ENCODE results near the gene TIGAR. TPM values are rescaled to one million over a fixed set of nuclear protein-coding genes. Genes with fewer than 3 reads are reported as not detected.

The TIGAR gene
- total RNA-seq, 4 donors from 2014 or later: 2.3 to 5.1 (median 4.7) TPM

- H3K4me3 ChIP-seq (ENCODE audit: low read depth, poor library complexity, severe bottlenecking): no peak overlapping the region
- WGBS, 2 donors: 76 to 82% methylated on average over 1 of the region's 1 CpG
- intact Hi-C loops (cut with DNase I; ENCODE audit: low total_unique reads): no loop called here
- no peak for DNase-seq (ENCODE audit: low spot score in 2 of 2)
- no peak for TF ChIP-seq CTCF (IDR thresholded peaks at IDR 0.05)
- TF ChIP-seq POLR2A (IDR thresholded peaks at IDR 0.05): no peak
Observed at GRCh38 chr12:4378772-4379171, 57.8 kb downstream of the TIGAR start.

GRCh38 chr12:4379405-4379804, 58.4 kb downstream of the TIGAR start, which contains the start of gene FGF23:
Gene FGF23, minus strand, starts transcription at chr12:4379712. Its CDS starts 130 bp downstream, at chr12:4379582.
- intact Hi-C loops (cut with DNase I; ENCODE audit: low total_unique reads): no loop called here
- WGBS, 2 donors: 3 to 5% methylated on average over 6 to 7 of the region's 7 CpGs
- H3K4me3 ChIP-seq (ENCODE audit: low read depth, poor library complexity, severe bottlenecking): no peak within 1 kb of the TSS
- DNase-seq (ENCODE audit: low spot score in 2 of 2): no peak
- no peak for TF ChIP-seq POLR2A (IDR thresholded peaks at IDR 0.05)
- no peak for TF ChIP-seq CTCF (IDR thresholded peaks at IDR 0.05)

GRCh38 chr12:4380332-4380731, 59.3 kb downstream of the TIGAR start:
- no peak for DNase-seq (ENCODE audit: low spot score in 2 of 2)
- no peak for TF ChIP-seq POLR2A (IDR thresholded peaks at IDR 0.05)
- no peak for TF ChIP-seq CTCF (IDR thresholded peaks at IDR 0.05)
- WGBS, 2 donors: 58% methylated on average over 4 of the region's 4 CpGs
- no peak overlapping the region for H3K4me3 ChIP-seq (ENCODE audit: low read depth, poor library complexity, severe bottlenecking)
- intact Hi-C loops (cut with DNase I; ENCODE audit: low total_unique reads): no loop called here

- TF ChIP-seq POLR2A (IDR thresholded peaks at IDR 0.05) (no peak), CTCF (IDR thresholded peaks at IDR 0.05) (no peak)
- intact Hi-C loops (cut with DNase I; ENCODE audit: low total_unique reads): no loop called here
Observed at GRCh38 chr12:4383304-4383865, 62.4 kb downstream of the TIGAR start.

GRCh38 chr12:4386801-4387200, 65.8 kb downstream of the TIGAR start:
- intact Hi-C loops (cut with DNase I; ENCODE audit: low total_unique reads): no loop called here
- 49 to 60% methylated on average over 4 of the region's 4 CpGs for WGBS, 2 donors
- no peak for DNase-seq (ENCODE audit: low spot score in 2 of 2)
- TF ChIP-seq POLR2A (IDR thresholded peaks at IDR 0.05) (no peak), CTCF (IDR thresholded peaks at IDR 0.05) (no peak)
- no peak overlapping the region for H3K4me3 ChIP-seq (ENCODE audit: low read depth, poor library complexity, severe bottlenecking)

More at GRCh38 chr12:4383304-4383865, 62.4 kb downstream of the TIGAR start:
- 73 to 74% methylated on average over 8 of the region's 8 CpGs for WGBS, 2 donors
- H3K4me3 ChIP-seq (ENCODE audit: low read depth, poor library complexity, severe bottlenecking): no peak overlapping the region
- DNase-seq (ENCODE audit: low spot score in 2 of 2): no peak

- 83 to 84% methylated on average over 5 of the region's 5 CpGs for WGBS, 2 donors
- no peak for DNase-seq (ENCODE audit: low spot score in 2 of 2)
- intact Hi-C loops (cut with DNase I; ENCODE audit: low total_unique reads): no loop called here
- TF ChIP-seq POLR2A (IDR thresholded peaks at IDR 0.05) (no peak), CTCF (IDR thresholded peaks at IDR 0.05) (no peak)
- no peak overlapping the region for H3K4me3 ChIP-seq (ENCODE audit: low read depth, poor library complexity, severe bottlenecking)
Observed at GRCh38 chr12:4387607-4388006, 66.6 kb downstream of the TIGAR start.

Measured in lower leg skin (tissue), 4 donors.